GM03348 (cell line): ENCODE measurements around the gene SORCS2.
A peak's percentile ranks its signal among the peaks of the same experiment; 100 is the strongest.
"Not testable (repeated sequence)": the region's sequence is repeated elsewhere in the genome, so short reads cannot be mapped to it uniquely, and the experiment has no call there.

Experiments used
- DNase-seq: peaks from one replicate; pipeline ENCODE4 v3.0.0; 2012; ENCODE audit warnings: low spot score

SORCS2 gene

GRCh38 chr4:7450775-7451433 is 258.6 kb downstream of the SORCS2 start:
- DNase-seq, result no peak

DNA sequence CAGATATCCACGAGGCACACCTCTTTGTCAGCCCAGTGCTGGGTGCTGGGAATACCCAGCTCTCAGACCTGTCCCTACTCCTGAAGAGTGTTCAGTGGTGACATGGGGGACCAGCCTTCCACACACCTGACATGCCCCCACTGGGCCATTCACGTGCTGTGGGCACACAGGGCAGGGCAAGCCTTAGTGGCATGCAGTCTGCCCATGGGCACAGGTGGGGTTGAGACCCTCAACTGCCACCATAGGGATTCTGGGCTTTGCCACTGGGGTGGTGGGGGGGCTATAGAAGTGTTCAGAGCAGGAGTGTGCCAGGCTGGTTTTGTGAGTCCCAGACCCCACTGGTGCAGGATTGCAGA is 259.1 kb downstream of the SORCS2 start:
- DNase-seq, result no peak

DNA sequence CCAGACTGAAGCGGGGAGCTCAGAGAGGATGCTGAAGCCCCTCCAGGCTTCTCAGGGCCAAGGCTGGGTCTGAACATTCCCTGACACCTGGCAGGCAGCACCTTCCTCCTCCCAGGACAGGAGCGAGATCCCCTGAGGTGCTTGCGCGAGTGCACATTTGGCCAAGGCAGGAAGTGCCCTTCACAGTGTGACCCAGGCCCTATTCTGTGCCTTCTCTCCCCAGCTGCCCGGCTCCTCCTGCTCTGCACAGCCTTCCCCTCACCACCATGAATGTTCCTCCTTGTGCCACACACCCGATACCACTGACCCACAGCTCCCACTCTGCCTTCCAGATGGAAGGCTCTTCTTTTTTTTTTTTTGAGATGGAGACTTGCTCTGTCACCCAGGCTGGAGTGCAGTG is 259.5 kb downstream of the SORCS2 start:
- no peak for DNase-seq

GRCh38 chr4:7452802-7453201 is 260.5 kb downstream of the SORCS2 start:
- not testable (repeated sequence) for DNase-seq

DNA sequence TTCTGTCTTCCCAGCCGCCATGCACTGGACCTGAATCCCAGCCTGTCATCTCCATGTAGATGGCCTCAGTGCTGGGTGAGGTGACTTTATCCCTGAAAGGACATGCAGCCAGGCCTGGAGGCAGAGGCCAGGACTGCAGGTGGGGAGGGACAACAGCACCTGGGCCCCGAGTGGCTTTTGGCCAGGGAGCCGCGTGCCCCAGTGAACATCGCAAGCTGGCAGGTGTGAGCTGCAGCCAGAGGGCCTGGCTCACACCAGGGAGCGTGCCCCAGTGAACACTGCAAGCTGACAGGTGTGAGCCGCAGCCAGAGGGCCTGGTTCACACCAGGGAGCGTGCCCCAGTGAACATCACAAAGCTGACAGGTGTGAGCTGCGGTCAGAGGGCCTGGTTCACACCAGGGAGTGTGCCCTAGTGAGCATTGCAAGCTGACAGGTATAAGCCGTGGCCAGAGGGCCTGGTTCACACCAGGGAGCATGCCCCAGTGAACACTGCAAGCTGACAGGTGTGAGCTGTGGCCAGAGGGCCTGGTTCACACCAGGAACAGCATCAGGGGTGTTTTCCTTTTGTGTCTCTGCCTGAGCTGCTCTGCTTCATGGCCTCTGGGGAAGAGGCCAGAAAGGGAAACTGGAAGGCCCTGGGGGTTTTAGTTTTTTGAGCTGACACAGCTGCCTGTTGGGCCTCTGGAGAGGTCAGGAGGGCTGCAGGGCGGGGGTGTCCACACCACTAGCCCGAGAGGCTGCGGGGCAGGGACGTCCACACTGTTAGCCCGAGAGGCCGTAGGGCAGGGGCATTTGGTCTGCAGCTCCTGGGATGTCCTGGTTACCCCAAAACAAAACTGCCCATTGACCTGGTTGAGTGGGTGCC is 265.1 kb downstream of the SORCS2 start:
- DNase-seq, result no peak

DNA sequence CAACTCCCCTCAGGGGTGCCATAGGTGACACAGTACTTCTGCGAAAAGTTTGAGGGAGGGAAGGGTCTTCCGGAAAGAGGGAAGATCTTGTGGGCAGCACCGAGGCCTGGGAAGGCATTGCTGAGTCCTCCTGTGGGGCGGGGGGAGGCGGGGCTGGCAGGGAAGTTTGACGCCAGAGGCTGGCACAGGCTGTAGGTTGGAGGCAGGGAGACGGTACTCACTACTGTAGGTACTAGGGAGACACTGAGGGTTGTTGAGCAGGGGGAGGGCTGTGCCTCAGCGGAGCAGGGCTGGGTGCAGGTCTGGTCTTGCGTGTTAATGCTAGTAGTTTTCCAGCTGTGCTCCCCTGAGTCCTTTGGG is 265.7 kb downstream of the SORCS2 start:
- no peak for DNase-seq

- no peak for DNase-seq
Observed at GRCh38 chr4:7458477-7458876, 266.1 kb downstream of the SORCS2 start.

- no peak for DNase-seq
Observed at GRCh38 chr4:7459471-7459870, 267.1 kb downstream of the SORCS2 start.

GRCh38 chr4:7460566-7460965 is 268.2 kb downstream of the SORCS2 start:
- no peak for DNase-seq

- no peak for DNase-seq
Observed at GRCh38 chr4:7461230-7461629, 268.9 kb downstream of the SORCS2 start.

GRCh38 chr4:7462509-7462971 is 270.2 kb downstream of the SORCS2 start:
- peak; percentile 64 for DNase-seq

DNA sequence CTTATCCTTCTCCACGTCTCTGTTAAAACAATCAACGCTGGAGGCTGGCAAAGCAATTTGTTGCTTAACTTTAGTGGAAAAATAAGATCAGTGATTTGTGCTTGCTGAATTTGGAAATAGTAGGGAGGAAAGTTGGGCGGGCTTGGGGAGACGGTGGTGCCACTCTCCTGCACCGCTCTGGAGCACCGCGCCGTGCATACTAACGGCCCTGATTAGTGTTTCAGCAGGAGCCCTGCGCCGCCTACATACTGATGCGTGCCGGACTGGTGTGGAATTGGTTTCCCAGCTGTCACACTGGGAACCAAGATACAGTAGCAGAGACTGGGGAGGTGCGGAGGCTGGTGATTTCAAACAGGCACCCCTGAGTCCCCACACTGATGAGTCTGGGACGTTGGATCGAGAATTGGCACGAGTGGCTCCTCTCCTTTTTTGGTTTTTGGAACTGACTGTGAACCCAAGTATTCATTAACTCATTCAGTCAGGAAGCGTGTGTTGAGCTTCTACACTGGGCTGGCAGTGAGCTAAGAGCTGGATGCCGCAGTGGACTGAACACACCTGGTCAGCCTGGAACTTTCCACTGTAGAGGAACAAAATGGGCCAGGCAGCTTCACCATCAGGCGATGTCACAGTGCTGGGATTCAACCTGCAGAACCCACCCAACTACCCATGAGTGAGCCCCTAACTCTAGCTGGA is 271.4 kb downstream of the SORCS2 start:
- DNase-seq, result no peak

DNA sequence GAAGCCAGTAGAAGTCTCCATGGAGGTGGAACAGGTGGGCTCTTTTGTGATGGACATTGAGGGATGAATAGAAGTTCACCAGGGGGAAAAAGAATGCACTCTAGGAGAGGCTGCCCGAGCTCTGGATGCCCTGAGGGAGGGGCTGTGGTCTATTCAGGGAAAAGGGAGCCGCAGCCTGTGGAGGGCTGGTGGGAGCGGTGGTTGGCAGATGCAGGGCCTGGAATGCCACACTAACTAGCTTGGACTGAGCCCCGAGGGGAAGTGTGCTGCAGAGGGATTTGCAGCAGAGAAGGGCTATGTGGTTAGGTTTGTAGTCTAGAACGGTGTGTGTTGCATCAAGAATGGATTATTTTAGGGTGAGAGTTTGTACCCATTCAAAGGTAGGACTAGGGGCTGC is 271.9 kb downstream of the SORCS2 start:
- DNase-seq, result no peak

GRCh38 chr4:7465017-7465416 is 272.7 kb downstream of the SORCS2 start:
- no peak for DNase-seq

DNA sequence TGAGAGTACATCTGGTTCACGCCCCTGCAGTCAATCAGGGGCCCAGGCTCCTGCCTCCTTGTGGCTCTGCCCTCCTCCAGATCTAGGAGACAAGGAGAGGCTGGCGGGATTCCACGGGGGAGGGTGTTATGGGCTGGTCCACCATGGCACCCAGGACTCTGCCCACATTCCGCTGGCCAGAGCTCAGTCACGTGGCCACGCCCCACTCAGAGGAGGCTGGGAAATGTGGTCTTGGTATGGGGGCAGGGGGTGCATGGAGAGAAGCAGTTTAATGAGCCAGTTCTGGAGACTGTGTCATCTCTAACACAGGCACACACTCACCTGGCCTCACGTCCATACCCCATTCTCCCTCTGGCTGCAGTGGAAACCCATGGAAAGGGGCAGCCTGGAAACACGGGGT is 273.9 kb downstream of the SORCS2 start:
- no peak for DNase-seq

DNA sequence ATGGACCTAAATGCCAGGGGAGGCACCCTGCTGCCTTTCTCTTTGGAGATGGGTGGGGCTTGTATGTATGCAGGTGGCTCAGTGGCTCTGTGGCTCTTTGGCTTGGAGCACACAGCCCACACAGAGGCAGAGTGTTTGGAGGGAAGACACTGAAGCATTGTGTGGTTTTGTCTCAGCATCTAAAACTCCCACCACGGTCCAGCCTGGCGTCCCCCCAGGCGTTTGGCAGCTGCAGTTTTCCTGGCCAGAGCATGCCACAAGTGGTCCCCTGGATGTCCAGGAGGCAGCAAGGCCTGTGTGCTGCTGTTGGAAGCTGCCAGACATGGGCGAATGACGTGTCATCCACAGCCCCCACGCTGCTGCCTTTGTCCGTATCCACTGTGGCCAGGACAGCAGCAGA is 274.6 kb downstream of the SORCS2 start:
- no peak for DNase-seq

DNA sequence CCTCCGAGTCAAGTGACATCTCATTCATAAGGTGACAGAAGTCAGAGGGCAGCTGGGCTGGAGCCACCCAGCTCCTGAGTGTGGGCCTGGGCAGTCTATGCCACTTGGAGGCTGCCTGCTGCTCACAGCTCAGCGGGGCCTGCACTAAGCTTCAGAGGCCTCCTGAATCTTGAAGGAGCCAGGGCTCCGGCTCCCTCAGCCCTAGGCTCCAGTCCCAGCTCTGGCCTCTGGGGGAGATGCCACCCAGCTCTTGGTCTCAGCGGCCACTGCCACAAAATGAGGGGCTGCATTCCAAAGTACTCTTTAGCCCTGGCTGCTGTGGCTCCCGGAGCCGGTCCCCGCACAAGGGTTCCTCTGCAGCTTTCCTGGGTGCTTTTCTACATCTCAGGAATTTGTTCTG is 275.1 kb downstream of the SORCS2 start:
- no peak for DNase-seq

DNA sequence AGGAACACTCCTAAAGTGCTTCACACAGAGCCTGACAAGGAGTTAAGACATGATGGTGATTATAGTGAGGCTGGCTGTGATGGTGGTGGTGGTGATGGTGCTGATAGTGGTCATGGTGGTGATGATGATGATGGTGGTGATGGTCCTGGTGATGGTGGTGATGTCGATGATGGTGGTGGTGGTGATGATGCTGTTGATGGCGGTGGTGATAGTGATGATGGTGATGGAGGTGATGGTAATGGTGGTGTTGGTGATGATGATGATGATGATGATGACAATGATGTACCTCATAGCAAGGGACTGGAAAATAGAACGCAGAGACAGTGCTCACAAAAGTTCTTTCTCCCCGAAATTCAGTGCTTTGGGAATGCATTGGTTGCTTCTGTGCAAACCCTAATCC is 276.7 kb downstream of the SORCS2 start:
- no peak for DNase-seq

DNA sequence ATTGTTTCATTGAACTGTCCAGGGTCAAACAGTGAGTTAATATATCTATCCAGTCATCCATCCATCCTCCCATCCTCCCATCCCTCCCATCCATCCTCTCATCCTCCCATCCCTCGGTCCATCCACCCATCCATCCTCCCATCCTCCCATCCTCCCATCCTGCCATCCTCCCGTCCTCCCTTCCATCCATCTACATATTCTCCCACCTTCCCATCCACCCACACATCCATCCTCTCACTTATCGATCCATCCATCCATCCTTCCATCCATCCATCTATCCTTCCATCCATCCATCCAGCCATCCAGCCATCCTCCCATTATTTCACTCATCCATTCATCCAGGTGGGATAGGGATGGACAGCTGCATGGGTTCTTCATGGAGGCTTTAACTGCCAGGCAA is 277.8 kb downstream of the SORCS2 start:
- DNase-seq, result no peak

DNA sequence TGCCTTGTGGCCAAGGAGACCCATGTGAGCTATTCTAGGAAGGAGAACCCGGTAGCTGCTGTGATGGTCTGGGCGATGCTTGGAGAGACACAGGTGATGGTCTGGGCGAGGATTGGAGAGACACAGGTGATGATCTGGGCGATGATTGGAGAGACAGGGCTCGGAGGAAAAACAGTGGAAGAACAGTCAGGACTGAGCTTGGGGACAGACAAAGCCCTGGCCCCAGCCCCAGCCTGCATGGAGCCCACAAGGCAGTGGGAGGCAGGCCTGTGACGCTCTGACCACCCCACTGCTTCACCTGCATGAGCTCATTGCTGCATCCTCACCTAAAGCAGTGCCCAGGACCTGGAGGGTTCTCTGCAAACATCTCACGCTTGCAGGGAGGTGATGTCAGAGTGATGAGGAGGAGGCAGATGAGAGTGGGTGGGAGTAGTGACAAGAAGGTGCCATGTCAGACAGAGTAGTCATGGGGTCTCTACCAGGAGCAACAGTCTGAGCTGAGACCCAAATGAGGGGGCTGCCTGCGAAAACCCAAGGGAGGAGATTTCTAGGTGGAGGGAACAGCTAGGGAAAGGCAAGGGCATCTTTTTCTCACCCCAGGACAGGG is 278.3 kb downstream of the SORCS2 start:
- DNase-seq, result no peak

- DNase-seq, result no peak
Observed at GRCh38 chr4:7472442-7473013, 280.2 kb downstream of the SORCS2 start.

DNA sequence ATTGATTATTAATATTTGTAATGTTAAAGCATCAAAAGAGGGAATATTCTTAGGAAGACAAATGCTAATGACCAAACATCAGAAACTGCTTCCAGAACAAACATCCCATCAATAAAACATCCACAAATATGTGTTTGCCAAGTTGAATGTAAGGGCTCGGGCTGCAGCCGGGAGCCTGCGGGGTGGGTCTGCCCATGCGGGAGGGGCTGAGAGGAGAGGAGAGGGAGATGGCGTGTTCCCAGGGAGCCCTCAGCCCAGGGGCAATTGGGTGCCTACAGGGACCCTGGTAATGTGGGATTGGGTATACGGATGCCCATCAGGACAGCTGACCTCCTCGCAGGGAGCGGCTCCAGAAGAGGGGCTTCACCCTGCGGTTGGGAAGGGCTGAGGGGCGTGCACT is 280.7 kb downstream of the SORCS2 start:
- DNase-seq, result no peak
